HEK293 (cell line): ENCODE results near the gene TMEM187.

Source experiments
- CTCF ChIA-PET: fragments of 350-600 bp; formaldehyde crosslinking; extraction: SDS; loops from one replicate; lab custom pipeline; 2021; ENCODE audit warnings: antibody characterized with exemption; lab: Yijun Ruan, JAX
- POLR2A ChIA-PET: fragments of 300-600 bp; formaldehyde crosslinking; extraction: SDS; loops from one replicate; lab custom pipeline; 2020; ENCODE audit warnings: antibody characterized with exemption, inconsistent platforms; lab: Yijun Ruan, JAX
- H3K27ac ChIP-seq: fragments of 200-500 bp; sonication (Bioruptor generic); 2 replicates; pipeline ENCODE4 v1.5.1; 2014; ENCODE audit warnings: low read depth, low read length, control low read depth, inconsistent platforms; ENCODE audit errors: extremely low read depth
- H3K36me3 ChIP-seq, 2 experiments: fragments of 200-500 bp in 1 of 2; sonication (Bioruptor generic) in 1 of 2; 1 replicate in 1 of 2; 2 replicates in 1 of 2; pipeline ENCODE4 v1.5.1; 2014 to 2017; ENCODE audit warnings: inconsistent platforms in 2 of 2, low read length in 2 of 2; ENCODE audit not compliant: control insufficient read depth in 2 of 2, insufficient read depth in 1 of 2
- H3K4me1 ChIP-seq: fragments of 200-500 bp; sonication (Bioruptor generic); 2 replicates; pipeline ENCODE4 v1.5.1; 2014; ENCODE audit warnings: mild to moderate bottlenecking, low read length, inconsistent platforms; ENCODE audit not compliant: control insufficient read depth, insufficient read depth
- H3K4me3 ChIP-seq: 2 replicates; pipeline ENCODE4 v1.5.1; 2011; ENCODE audit warnings: low read depth, mild to moderate bottlenecking, control low read depth, low read length, moderate library complexity
- H3K9me3 ChIP-seq: fragments of 200-500 bp; sonication (Bioruptor generic); 2 replicates; pipeline ENCODE4 v1.5.1; 2014; ENCODE audit warnings: low read depth, low read length, inconsistent platforms; ENCODE audit not compliant: control insufficient read depth, insufficient read depth
- HOXD13 ChIP-seq: sonication (generic); formaldehyde crosslinking; IDR thresholded peaks from 2 replicates; pipeline ENCODE4 v1.8.0; 2022; ENCODE audit warnings: missing genetic modification reagents, borderline replicate concordance
- PRDM4 ChIP-seq: fragments of 450-650 bp; formaldehyde crosslinking; IDR thresholded peaks from 2 replicates; pipeline ENCODE4 v1.5.1; 2017; ENCODE audit warnings: missing biosample characterization, missing genetic modification characterization
- YY1 ChIP-seq: fragments of 450-650 bp; formaldehyde crosslinking; IDR thresholded peaks from 2 replicates; pipeline ENCODE4 v1.5.1; 2018; ENCODE audit warnings: missing biosample characterization, missing genetic modification characterization
- ZNF138 ChIP-seq: fragments of 450-650 bp; formaldehyde crosslinking; IDR thresholded peaks from 2 replicates; pipeline ENCODE4 v1.5.1; 2016; ENCODE audit warnings: missing biosample characterization, missing genetic modification characterization, borderline replicate concordance
- ZNF223 ChIP-seq: fragments of 450-650 bp; formaldehyde crosslinking; IDR thresholded peaks from 2 replicates; pipeline ENCODE4 v1.5.1; 2016; ENCODE audit warnings: missing biosample characterization, missing genetic modification characterization
- ZNF335 ChIP-seq: fragments of 450-650 bp; formaldehyde crosslinking; conservative IDR thresholded peaks from 2 replicates; pipeline ENCODE4 v1.5.1; 2016; ENCODE audit warnings: missing biosample characterization, missing genetic modification characterization
- ZNF350 ChIP-seq: fragments of 450-650 bp; formaldehyde crosslinking; IDR thresholded peaks from 2 replicates; pipeline ENCODE4 v1.5.0; 2017; ENCODE audit warnings: missing biosample characterization, mild to moderate bottlenecking, missing genetic modification characterization
- ZNF501 ChIP-seq: fragments of 450-650 bp; formaldehyde crosslinking; IDR thresholded peaks from 2 replicates; pipeline ENCODE4 v1.5.1; 2016; ENCODE audit warnings: missing biosample characterization, missing genetic modification characterization
- ZNF639 ChIP-seq: fragments of 450-650 bp; formaldehyde crosslinking; IDR thresholded peaks from 2 replicates; pipeline ENCODE4 v1.5.1; 2016; ENCODE audit warnings: missing biosample characterization, missing genetic modification characterization
- ZNF670 ChIP-seq: fragments of 450-650 bp; formaldehyde crosslinking; IDR thresholded peaks from 2 replicates; pipeline ENCODE4 v1.5.1; 2016; ENCODE audit warnings: missing biosample characterization, missing genetic modification characterization, low read depth
- ZNF747 ChIP-seq: fragments of 450-650 bp; formaldehyde crosslinking; IDR thresholded peaks from 2 replicates; pipeline ENCODE4 v1.5.1; 2016; ENCODE audit warnings: missing biosample characterization, missing genetic modification characterization
- ZNF830 ChIP-seq: fragments of 450-650 bp; IDR thresholded peaks from 2 replicates; pipeline ENCODE4 v1.5.0; 2018; ENCODE audit warnings: missing biosample characterization, missing genetic modification characterization, low read depth, mild to moderate bottlenecking, moderate library complexity
- ZSCAN30 ChIP-seq: fragments of 450-650 bp; IDR thresholded peaks from 2 replicates; pipeline ENCODE4 v1.5.1; 2018; ENCODE audit warnings: missing biosample characterization, mild to moderate bottlenecking, missing genetic modification characterization, moderate library complexity
- TF ChIP-seq, protein P1 (sequence below): fragments of 450-650 bp; formaldehyde crosslinking; IDR thresholded peaks from 2 replicates; pipeline ENCODE4 v1.5.1; 2016; ENCODE audit warnings: missing biosample characterization, missing genetic modification characterization
- TF ChIP-seq, protein P2 (sequence below): fragments of 450-650 bp; formaldehyde crosslinking; IDR thresholded peaks from 2 replicates; pipeline ENCODE4 v1.5.1; 2017; ENCODE audit warnings: missing biosample characterization, missing genetic modification characterization
- TF ChIP-seq, protein P3 (sequence below): fragments of 450-650 bp; formaldehyde crosslinking; conservative IDR thresholded peaks from 2 replicates; pipeline ENCODE4 v1.5.1; 2016; ENCODE audit warnings: low read depth, missing biosample characterization, missing genetic modification characterization
- TF ChIP-seq, protein P4 (sequence below): fragments of 450-650 bp; formaldehyde crosslinking; conservative IDR thresholded peaks from 2 replicates; pipeline ENCODE4 v1.5.1; 2016; ENCODE audit warnings: low read depth, missing biosample characterization, missing genetic modification characterization

The TMEM187 gene

DNA sequence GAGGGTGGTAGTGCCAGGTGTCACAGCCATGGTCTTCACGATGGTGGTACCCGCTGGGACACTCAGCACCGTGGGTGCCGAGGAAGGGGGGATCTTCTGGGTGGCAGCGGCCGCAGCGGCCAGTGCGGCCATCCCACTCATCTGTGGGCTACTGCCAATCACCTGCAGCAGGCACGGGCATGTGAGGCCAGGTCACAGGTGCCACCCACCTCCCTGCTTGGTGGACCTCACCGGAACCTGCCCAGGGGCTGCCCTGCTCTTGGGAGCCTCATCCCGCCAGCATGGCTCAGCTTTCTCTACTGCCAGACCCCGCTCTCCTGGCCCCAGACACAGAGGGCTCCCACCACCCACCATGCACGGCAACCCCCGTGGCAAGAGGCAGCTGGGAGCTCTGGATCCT is 13.9 kb upstream of the TMEM187 start:
- POLR2A ChIA-PET = interaction anchor here (0.8 to 1.1 kb wide), 3 partner anchors 12 to 30 kb away, joined by 3 to 5 read pairs (median 4); partner anchors contain the start of gene HCFC1
- CTCF ChIA-PET = interaction anchor here (0.9 to 2.9 kb wide), 3 partner anchors 9 to 12 kb away, joined by 3 to 10 read pairs (median 4); no protein-coding TSS in a partner anchor
- TF ChIP-seq, protein P1, sequence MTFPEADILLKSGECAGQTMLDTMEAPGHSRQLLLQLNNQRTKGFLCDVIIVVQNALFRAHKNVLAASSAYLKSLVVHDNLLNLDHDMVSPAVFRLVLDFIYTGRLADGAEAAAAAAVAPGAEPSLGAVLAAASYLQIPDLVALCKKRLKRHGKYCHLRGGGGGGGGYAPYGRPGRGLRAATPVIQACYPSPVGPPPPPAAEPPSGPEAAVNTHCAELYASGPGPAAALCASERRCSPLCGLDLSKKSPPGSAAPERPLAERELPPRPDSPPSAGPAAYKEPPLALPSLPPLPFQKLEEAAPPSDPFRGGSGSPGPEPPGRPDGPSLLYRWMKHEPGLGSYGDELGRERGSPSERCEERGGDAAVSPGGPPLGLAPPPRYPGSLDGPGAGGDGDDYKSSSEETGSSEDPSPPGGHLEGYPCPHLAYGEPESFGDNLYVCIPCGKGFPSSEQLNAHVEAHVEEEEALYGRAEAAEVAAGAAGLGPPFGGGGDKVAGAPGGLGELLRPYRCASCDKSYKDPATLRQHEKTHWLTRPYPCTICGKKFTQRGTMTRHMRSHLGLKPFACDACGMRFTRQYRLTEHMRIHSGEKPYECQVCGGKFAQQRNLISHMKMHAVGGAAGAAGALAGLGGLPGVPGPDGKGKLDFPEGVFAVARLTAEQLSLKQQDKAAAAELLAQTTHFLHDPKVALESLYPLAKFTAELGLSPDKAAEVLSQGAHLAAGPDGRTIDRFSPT (tag by site-specific recombination) = peak; percentile 40
- no peak for TF ChIP-seq ZNF335
- Histone ChIP-seq H3K27ac (no peak overlapping the region), H3K9me3 (no peaks in the 10 kb centered on the region), H3K4me3 (no peak overlapping the region), H3K4me1 (no peaks in the 10 kb centered on the region), H3K36me3 (peaks cover 38 to 100% of the 10 kb centered on the region in 2 experiments)

DNA sequence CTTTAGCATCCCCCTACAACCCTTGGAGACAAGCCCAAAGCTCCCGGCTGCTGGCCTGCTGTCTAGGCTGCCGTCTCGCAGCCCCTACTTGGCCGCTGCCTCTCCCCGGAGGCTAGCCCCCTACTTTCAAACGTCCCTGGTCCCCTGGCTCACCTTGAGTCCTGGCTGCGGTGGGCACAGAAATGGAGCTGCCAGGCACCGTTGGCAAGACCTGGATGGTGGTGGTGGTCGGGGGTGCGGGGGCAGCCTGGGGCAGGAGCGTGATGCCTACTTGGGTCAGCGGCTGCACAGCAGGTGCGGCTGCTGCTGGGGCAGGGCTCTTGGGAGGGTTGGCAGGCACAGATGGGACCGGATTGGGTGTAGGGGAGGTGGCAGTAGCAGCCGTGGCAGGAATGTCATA is 12.9 kb upstream of the TMEM187 start:
- POLR2A ChIA-PET = no interaction called here
- TF ChIP-seq HOXD13 (CRISPR knock-in tag) (no peak), ZNF501 (tag by site-specific recombination) (no peak), PRDM4 (tag by site-specific recombination) (no peak), ZNF350 (tag by site-specific recombination) (no peak), YY1 (no peak), ZNF830 (tag by site-specific recombination) (no peak), ZNF747 (no peak), ZNF639 (tag by site-specific recombination) (no peak), ZSCAN30 (no peak), ZNF670 (tag by site-specific recombination) (no peak), ZNF138 (tag by site-specific recombination) (no peak), ZNF223 (tag by site-specific recombination) (no peak)
- TF ChIP-seq, protein P2, sequence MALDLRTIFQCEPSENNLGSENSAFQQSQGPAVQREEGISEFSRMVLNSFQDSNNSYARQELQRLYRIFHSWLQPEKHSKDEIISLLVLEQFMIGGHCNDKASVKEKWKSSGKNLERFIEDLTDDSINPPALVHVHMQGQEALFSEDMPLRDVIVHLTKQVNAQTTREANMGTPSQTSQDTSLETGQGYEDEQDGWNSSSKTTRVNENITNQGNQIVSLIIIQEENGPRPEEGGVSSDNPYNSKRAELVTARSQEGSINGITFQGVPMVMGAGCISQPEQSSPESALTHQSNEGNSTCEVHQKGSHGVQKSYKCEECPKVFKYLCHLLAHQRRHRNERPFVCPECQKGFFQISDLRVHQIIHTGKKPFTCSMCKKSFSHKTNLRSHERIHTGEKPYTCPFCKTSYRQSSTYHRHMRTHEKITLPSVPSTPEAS = no peak
- TF ChIP-seq, protein P3, sequence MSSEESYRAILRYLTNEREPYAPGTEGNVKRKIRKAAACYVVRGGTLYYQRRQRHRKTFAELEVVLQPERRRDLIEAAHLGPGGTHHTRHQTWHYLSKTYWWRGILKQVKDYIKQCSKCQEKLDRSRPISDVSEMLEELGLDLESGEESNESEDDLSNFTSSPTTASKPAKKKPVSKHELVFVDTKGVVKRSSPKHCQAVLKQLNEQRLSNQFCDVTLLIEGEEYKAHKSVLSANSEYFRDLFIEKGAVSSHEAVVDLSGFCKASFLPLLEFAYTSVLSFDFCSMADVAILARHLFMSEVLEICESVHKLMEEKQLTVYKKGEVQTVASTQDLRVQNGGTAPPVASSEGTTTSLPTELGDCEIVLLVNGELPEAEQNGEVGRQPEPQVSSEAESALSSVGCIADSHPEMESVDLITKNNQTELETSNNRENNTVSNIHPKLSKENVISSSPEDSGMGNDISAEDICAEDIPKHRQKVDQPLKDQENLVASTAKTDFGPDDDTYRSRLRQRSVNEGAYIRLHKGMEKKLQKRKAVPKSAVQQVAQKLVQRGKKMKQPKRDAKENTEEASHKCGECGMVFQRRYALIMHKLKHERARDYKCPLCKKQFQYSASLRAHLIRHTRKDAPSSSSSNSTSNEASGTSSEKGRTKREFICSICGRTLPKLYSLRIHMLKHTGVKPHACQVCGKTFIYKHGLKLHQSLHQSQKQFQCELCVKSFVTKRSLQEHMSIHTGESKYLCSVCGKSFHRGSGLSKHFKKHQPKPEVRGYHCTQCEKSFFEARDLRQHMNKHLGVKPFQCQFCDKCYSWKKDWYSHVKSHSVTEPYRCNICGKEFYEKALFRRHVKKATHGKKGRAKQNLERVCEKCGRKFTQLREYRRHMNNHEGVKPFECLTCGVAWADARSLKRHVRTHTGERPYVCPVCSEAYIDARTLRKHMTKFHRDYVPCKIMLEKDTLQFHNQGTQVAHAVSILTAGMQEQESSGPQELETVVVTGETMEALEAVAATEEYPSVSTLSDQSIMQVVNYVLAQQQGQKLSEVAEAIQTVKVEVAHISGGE (tag by site-specific recombination) = no peak
- TF ChIP-seq, protein P4, sequence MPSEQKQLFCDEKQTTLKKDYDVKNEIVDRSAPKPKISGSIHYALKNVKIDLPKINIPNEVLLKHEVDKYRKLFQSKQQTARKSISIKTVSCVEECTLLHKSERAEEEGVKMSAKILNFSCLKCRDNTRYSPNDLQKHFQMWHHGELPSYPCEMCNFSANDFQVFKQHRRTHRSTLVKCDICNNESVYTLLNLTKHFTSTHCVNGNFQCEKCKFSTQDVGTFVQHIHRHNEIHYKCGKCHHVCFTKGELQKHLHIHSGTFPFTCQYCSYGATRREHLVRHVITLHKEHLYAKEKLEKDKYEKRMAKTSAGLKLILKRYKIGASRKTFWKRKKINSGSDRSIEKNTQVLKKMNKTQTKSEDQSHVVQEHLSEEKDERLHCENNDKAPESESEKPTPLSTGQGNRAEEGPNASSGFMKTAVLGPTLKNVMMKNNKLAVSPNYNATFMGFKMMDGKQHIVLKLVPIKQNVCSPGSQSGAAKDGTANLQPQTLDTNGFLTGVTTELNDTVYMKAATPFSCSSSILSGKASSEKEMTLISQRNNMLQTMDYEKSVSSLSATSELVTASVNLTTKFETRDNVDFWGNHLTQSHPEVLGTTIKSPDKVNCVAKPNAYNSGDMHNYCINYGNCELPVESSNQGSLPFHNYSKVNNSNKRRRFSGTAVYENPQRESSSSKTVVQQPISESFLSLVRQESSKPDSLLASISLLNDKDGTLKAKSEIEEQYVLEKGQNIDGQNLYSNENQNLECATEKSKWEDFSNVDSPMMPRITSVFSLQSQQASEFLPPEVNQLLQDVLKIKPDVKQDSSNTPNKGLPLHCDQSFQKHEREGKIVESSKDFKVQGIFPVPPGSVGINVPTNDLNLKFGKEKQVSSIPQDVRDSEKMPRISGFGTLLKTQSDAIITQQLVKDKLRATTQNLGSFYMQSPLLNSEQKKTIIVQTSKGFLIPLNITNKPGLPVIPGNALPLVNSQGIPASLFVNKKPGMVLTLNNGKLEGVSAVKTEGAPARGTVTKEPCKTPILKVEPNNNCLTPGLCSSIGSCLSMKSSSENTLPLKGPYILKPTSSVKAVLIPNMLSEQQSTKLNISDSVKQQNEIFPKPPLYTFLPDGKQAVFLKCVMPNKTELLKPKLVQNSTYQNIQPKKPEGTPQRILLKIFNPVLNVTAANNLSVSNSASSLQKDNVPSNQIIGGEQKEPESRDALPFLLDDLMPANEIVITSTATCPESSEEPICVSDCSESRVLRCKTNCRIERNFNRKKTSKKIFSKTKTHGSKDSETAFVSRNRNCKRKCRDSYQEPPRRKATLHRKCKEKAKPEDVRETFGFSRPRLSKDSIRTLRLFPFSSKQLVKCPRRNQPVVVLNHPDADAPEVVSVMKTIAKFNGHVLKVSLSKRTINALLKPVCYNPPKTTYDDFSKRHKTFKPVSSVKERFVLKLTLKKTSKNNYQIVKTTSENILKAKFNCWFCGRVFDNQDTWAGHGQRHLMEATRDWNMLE (tag by site-specific recombination) = no peak

More for the DNA sequence above, 12.9 kb upstream of the TMEM187 start:
- H3K36me3 ChIP-seq = peaks cover 39 to 100% of the 10 kb centered on the region in 2 experiments
- CTCF ChIA-PET = interaction anchor here (2.9 kb wide), 1 partner anchor 13 kb away, joined by 10 read pairs; no protein-coding TSS in a partner anchor
- no peaks in the 10 kb centered on the region for H3K4me1 ChIP-seq
- H3K27ac ChIP-seq = no peak overlapping the region
- H3K9me3 ChIP-seq = no peaks in the 10 kb centered on the region
- H3K4me3 ChIP-seq = no peak overlapping the region
